ENCODE data around the gene PAX6. TPM values are rescaled to one million over a fixed set of nuclear protein-coding genes. Genes with fewer than 3 reads are reported as not detected.

Gene PAX6
- polyA plus RNA-seq (2013), result 0.13 TPM

- Histone ChIP-seq H3K27ac (ENCODE audit: insufficient read depth in 1 of 2, low read depth in 1 of 2, low read length in 2 of 2, poor library complexity in 1 of 2, severe bottlenecking in 2 of 2) (no peak within 1 kb of the TSS), H3K4me1 (ENCODE audit: control extremely low read depth in 1 of 4, control insufficient read depth in 4 of 4, insufficient read depth in 4 of 4, low read length in 3 of 4) (peaks cover 5 to 58% (median 40%) of the 10 kb centered on the region in 4 experiments), H3K27me3 (replicated peaks in 2 of 5; ENCODE audit: control insufficient read depth in 4 of 5, insufficient read depth in 5 of 5, low read length in 4 of 5) (peaks cover 19 to 100% (median 76%) of the 10 kb centered on the region in 5 experiments), H3K4me3 (ENCODE audit: control insufficient read depth in 1 of 7, extremely low read depth in 1 of 7, insufficient read depth in 4 of 7, low read depth in 2 of 7, low read length in 6 of 7) (peak within 1 kb of the TSS in 5 of 7 experiments; percentile 14 to 62 (median 26)), H3K9me3 (ENCODE audit: control extremely low read depth in 1 of 5, control insufficient read depth in 4 of 5, insufficient read depth in 2 of 5, low read depth in 1 of 5, low read length in 4 of 5) (peaks cover 0 to 7% (median 0%) of the 10 kb centered on the region in 5 experiments), H3K36me3 (ENCODE audit: control insufficient read depth in 4 of 4, insufficient read depth in 4 of 4, low read length in 3 of 4) (no peaks in the 10 kb centered on the region)
- CTCF ChIA-PET, result interaction anchor here (3.5 to 4.1 kb wide), 2 partner anchors 9 to 12 kb away, joined by 14 to 19 read pairs; no protein-coding TSS in a partner anchor
- POLR2A ChIA-PET, result no interaction called here
- WGBS (ENCODE audit: insufficient coverage), result 0% methylated on average over 38 of the region's 49 CpGs
- peak; percentile 91 to 95 (median 94) for DNase-seq
Observed at GRCh38 chr11:31810779-31811647, at the start of gene PAX6. TSS of gene PAX6 (minus strand) at chr11:31811322. CDS start at chr11:31806411, 4,911 bp downstream.

- no peaks in the 10 kb centered on the region for H3K36me3 ChIP-seq (ENCODE audit: control insufficient read depth in 4 of 4, insufficient read depth in 4 of 4, low read length in 3 of 4)
- ChIA-PET CTCF (no interaction called here), POLR2A (no interaction called here)
- H3K4me3 ChIP-seq (ENCODE audit: control insufficient read depth in 1 of 7, extremely low read depth in 1 of 7, insufficient read depth in 4 of 7, low read depth in 2 of 7, low read length in 6 of 7), result no peak overlapping the region
- DNase-seq, result no peak
- H3K27ac ChIP-seq (ENCODE audit: insufficient read depth in 1 of 2, low read depth in 1 of 2, low read length in 2 of 2, poor library complexity in 1 of 2, severe bottlenecking in 2 of 2), result no peak overlapping the region
- no peaks in the 10 kb centered on the region for H3K9me3 ChIP-seq (ENCODE audit: control extremely low read depth in 1 of 5, control insufficient read depth in 4 of 5, insufficient read depth in 2 of 5, low read depth in 1 of 5, low read length in 4 of 5)
- no peaks in the 10 kb centered on the region for H3K4me1 ChIP-seq (ENCODE audit: control extremely low read depth in 1 of 4, control insufficient read depth in 4 of 4, insufficient read depth in 4 of 4, low read length in 3 of 4)
- H3K27me3 ChIP-seq (replicated peaks in 2 of 5; ENCODE audit: control insufficient read depth in 4 of 5, insufficient read depth in 5 of 5, low read length in 4 of 5), result peaks cover 0 to 9% (median 3%) of the 10 kb centered on the region in 5 experiments
Observed at GRCh38 chr11:31860391-31860790, 49.3 kb upstream of the PAX6 start.

- H3K4me3 ChIP-seq (ENCODE audit: control insufficient read depth in 1 of 7, extremely low read depth in 1 of 7, insufficient read depth in 4 of 7, low read depth in 2 of 7, low read length in 6 of 7), result no peak overlapping the region
- no peak overlapping the region for H3K27ac ChIP-seq (ENCODE audit: insufficient read depth in 1 of 2, low read depth in 1 of 2, low read length in 2 of 2, poor library complexity in 1 of 2, severe bottlenecking in 2 of 2)
- H3K9me3 ChIP-seq (ENCODE audit: control extremely low read depth in 1 of 5, control insufficient read depth in 4 of 5, insufficient read depth in 2 of 5, low read depth in 1 of 5, low read length in 4 of 5), result no peaks in the 10 kb centered on the region
- no peaks in the 10 kb centered on the region for H3K4me1 ChIP-seq (ENCODE audit: control extremely low read depth in 1 of 4, control insufficient read depth in 4 of 4, insufficient read depth in 4 of 4, low read length in 3 of 4)
- peaks cover 0 to 6% (median 1%) of the 10 kb centered on the region in 5 experiments for H3K27me3 ChIP-seq (replicated peaks in 2 of 5; ENCODE audit: control insufficient read depth in 4 of 5, insufficient read depth in 5 of 5, low read length in 4 of 5)
- ChIA-PET POLR2A (no interaction called here), CTCF (no interaction called here)
- no peaks in the 10 kb centered on the region for H3K36me3 ChIP-seq (ENCODE audit: control insufficient read depth in 4 of 4, insufficient read depth in 4 of 4, low read length in 3 of 4)
- DNase-seq, result no peak
Observed at GRCh38 chr11:31856248-31856647, 45.1 kb upstream of the PAX6 start.

- ChIA-PET CTCF (interaction anchor here (1.0 kb wide), 1 partner anchor 15 kb away, joined by 3 read pairs; no protein-coding TSS in a partner anchor), POLR2A (no interaction called here)
- no CpG with 5 or more reads among the region's 1 CpG for WGBS (ENCODE audit: insufficient coverage)
- Histone ChIP-seq H3K4me1 (ENCODE audit: control extremely low read depth in 1 of 4, control insufficient read depth in 4 of 4, insufficient read depth in 4 of 4, low read length in 3 of 4) (no peaks in the 10 kb centered on the region), H3K27me3 (replicated peaks in 2 of 5; ENCODE audit: control insufficient read depth in 4 of 5, insufficient read depth in 5 of 5, low read length in 4 of 5) (peaks cover 0 to 6% (median 1%) of the 10 kb centered on the region in 5 experiments), H3K4me3 (ENCODE audit: control insufficient read depth in 1 of 7, extremely low read depth in 1 of 7, insufficient read depth in 4 of 7, low read depth in 2 of 7, low read length in 6 of 7) (no peak overlapping the region), H3K9me3 (ENCODE audit: control extremely low read depth in 1 of 5, control insufficient read depth in 4 of 5, insufficient read depth in 2 of 5, low read depth in 1 of 5, low read length in 4 of 5) (no peaks in the 10 kb centered on the region), H3K36me3 (ENCODE audit: control insufficient read depth in 4 of 4, insufficient read depth in 4 of 4, low read length in 3 of 4) (no peaks in the 10 kb centered on the region), H3K27ac (ENCODE audit: insufficient read depth in 1 of 2, low read depth in 1 of 2, low read length in 2 of 2, poor library complexity in 1 of 2, severe bottlenecking in 2 of 2) (no peak overlapping the region)
- no peak for DNase-seq
Observed at GRCh38 chr11:31855466-31855865, 44.3 kb upstream of the PAX6 start.

GRCh38 chr11:31850365-31850764 is 39.2 kb upstream of the PAX6 start:
- Histone ChIP-seq H3K4me3 (ENCODE audit: control insufficient read depth in 1 of 7, extremely low read depth in 1 of 7, insufficient read depth in 4 of 7, low read depth in 2 of 7, low read length in 6 of 7) (no peak overlapping the region), H3K36me3 (ENCODE audit: control insufficient read depth in 4 of 4, insufficient read depth in 4 of 4, low read length in 3 of 4) (no peaks in the 10 kb centered on the region), H3K27me3 (replicated peaks in 2 of 5; ENCODE audit: control insufficient read depth in 4 of 5, insufficient read depth in 5 of 5, low read length in 4 of 5) (peaks cover 0 to 5% (median 3%) of the 10 kb centered on the region in 5 experiments), H3K4me1 (ENCODE audit: control extremely low read depth in 1 of 4, control insufficient read depth in 4 of 4, insufficient read depth in 4 of 4, low read length in 3 of 4) (no peaks in the 10 kb centered on the region), H3K27ac (ENCODE audit: insufficient read depth in 1 of 2, low read depth in 1 of 2, low read length in 2 of 2, poor library complexity in 1 of 2, severe bottlenecking in 2 of 2) (no peak overlapping the region), H3K9me3 (ENCODE audit: control extremely low read depth in 1 of 5, control insufficient read depth in 4 of 5, insufficient read depth in 2 of 5, low read depth in 1 of 5, low read length in 4 of 5) (no peaks in the 10 kb centered on the region)
- ChIA-PET POLR2A (no interaction called here), CTCF (no interaction called here)
- DNase-seq, result no peak
- WGBS (ENCODE audit: insufficient coverage), result 91% methylated on average over 3 of the region's 4 CpGs

- Histone ChIP-seq H3K36me3 (ENCODE audit: control insufficient read depth in 4 of 4, insufficient read depth in 4 of 4, low read length in 3 of 4) (no peaks in the 10 kb centered on the region), H3K27ac (ENCODE audit: insufficient read depth in 1 of 2, low read depth in 1 of 2, low read length in 2 of 2, poor library complexity in 1 of 2, severe bottlenecking in 2 of 2) (no peak overlapping the region), H3K27me3 (replicated peaks in 2 of 5; ENCODE audit: control insufficient read depth in 4 of 5, insufficient read depth in 5 of 5, low read length in 4 of 5) (peaks cover 4 to 19% (median 12%) of the 10 kb centered on the region in 5 experiments), H3K9me3 (ENCODE audit: control extremely low read depth in 1 of 5, control insufficient read depth in 4 of 5, insufficient read depth in 2 of 5, low read depth in 1 of 5, low read length in 4 of 5) (no peaks in the 10 kb centered on the region), H3K4me3 (ENCODE audit: control insufficient read depth in 1 of 7, extremely low read depth in 1 of 7, insufficient read depth in 4 of 7, low read depth in 2 of 7, low read length in 6 of 7) (no peak overlapping the region), H3K4me1 (ENCODE audit: control extremely low read depth in 1 of 4, control insufficient read depth in 4 of 4, insufficient read depth in 4 of 4, low read length in 3 of 4) (no peaks in the 10 kb centered on the region)
- DNase-seq, result no peak
- 100% methylated on average over 1 of the region's 2 CpGs for WGBS (ENCODE audit: insufficient coverage)
- ChIA-PET CTCF (no interaction called here), POLR2A (no interaction called here)
Observed at GRCh38 chr11:31847761-31848160, 36.6 kb upstream of the PAX6 start.

GRCh38 chr11:31845331-31845730 is 34.2 kb upstream of the PAX6 start:
- POLR2A ChIA-PET, result no interaction called here
- DNase-seq, result no peak
- H3K4me3 ChIP-seq (ENCODE audit: control insufficient read depth in 1 of 7, extremely low read depth in 1 of 7, insufficient read depth in 4 of 7, low read depth in 2 of 7, low read length in 6 of 7), result no peak overlapping the region
- no peak overlapping the region for H3K27ac ChIP-seq (ENCODE audit: insufficient read depth in 1 of 2, low read depth in 1 of 2, low read length in 2 of 2, poor library complexity in 1 of 2, severe bottlenecking in 2 of 2)
- no peaks in the 10 kb centered on the region for H3K36me3 ChIP-seq (ENCODE audit: control insufficient read depth in 4 of 4, insufficient read depth in 4 of 4, low read length in 3 of 4)
- CTCF ChIA-PET, result interaction anchor here (1.3 kb wide), 1 partner anchor 24 kb away, joined by 3 read pairs; no protein-coding TSS in a partner anchor
- WGBS (ENCODE audit: insufficient coverage), result no CpG with 5 or more reads among the region's 1 CpG
- H3K4me1 ChIP-seq (ENCODE audit: control extremely low read depth in 1 of 4, control insufficient read depth in 4 of 4, insufficient read depth in 4 of 4, low read length in 3 of 4), result no peaks in the 10 kb centered on the region
- H3K9me3 ChIP-seq (ENCODE audit: control extremely low read depth in 1 of 5, control insufficient read depth in 4 of 5, insufficient read depth in 2 of 5, low read depth in 1 of 5, low read length in 4 of 5), result no peaks in the 10 kb centered on the region
- H3K27me3 ChIP-seq (replicated peaks in 2 of 5; ENCODE audit: control insufficient read depth in 4 of 5, insufficient read depth in 5 of 5, low read length in 4 of 5), result peaks cover 6 to 41% (median 13%) of the 10 kb centered on the region in 5 experiments

Measured in common myeloid progenitor, CD34-positive (primary cell).